GM19455 (cell line): ENCODE data around the gene SPIRE1.
"Not testable (repeated sequence)": the region's sequence is repeated elsewhere in the genome, so short reads cannot be mapped to it uniquely, and the experiment has no call there.

Source experiments
- ATAC-seq: cut with Tn5 transposase; IDR thresholded peaks from one replicate; pipeline ENCODE4 v1.9.1; 2021; ENCODE audit not compliant: unreplicated experiment

Gene SPIRE1

GRCh38 chr18:12647773-12648172 lies 10.1 kb downstream of the SPIRE1 start:
- no peak for ATAC-seq

- no peak for ATAC-seq
Measured at GRCh38 chr18:12645751-12646203, 12.1 kb downstream of the SPIRE1 start.

GRCh38 chr18:12645254-12645653 lies 12.7 kb downstream of the SPIRE1 start:
- no peak for ATAC-seq

GRCh38 chr18:12643756-12644155 lies 14.2 kb downstream of the SPIRE1 start:
- ATAC-seq, result not testable (repeated sequence)

GRCh38 chr18:12640881-12641200 lies 17.1 kb downstream of the SPIRE1 start:
- ATAC-seq, result no peak

- no peak for ATAC-seq
Measured at GRCh38 chr18:12639990-12640880, 17.7 kb downstream of the SPIRE1 start.

GRCh38 chr18:12638644-12639124 lies 19.2 kb downstream of the SPIRE1 start:
- no peak for ATAC-seq

- no peak for ATAC-seq
Measured at GRCh38 chr18:12637901-12638643, 19.8 kb downstream of the SPIRE1 start.

GRCh38 chr18:12637393-12637792 lies 20.5 kb downstream of the SPIRE1 start:
- ATAC-seq, result no peak

- ATAC-seq, result no peak
Measured at GRCh38 chr18:12631831-12632477, 26.0 kb downstream of the SPIRE1 start.

GRCh38 chr18:12630136-12630535 lies 27.8 kb downstream of the SPIRE1 start:
- ATAC-seq, result no peak

GRCh38 chr18:12628706-12629702 lies 28.9 kb downstream of the SPIRE1 start:
- no peak for ATAC-seq

- ATAC-seq, result not testable (repeated sequence)
Measured at GRCh38 chr18:12627199-12627598, 30.7 kb downstream of the SPIRE1 start.

GRCh38 chr18:12625241-12625640 lies 32.7 kb downstream of the SPIRE1 start:
- no peak for ATAC-seq

GRCh38 chr18:12621742-12622306 lies 36.1 kb downstream of the SPIRE1 start:
- no peak for ATAC-seq

- no peak for ATAC-seq
Measured at GRCh38 chr18:12615748-12616147, 42.2 kb downstream of the SPIRE1 start.

GRCh38 chr18:12608301-12608700 lies 49.6 kb downstream of the SPIRE1 start:
- no peak for ATAC-seq

GRCh38 chr18:12606592-12607315 lies 51.2 kb downstream of the SPIRE1 start:
- no peak for ATAC-seq

GRCh38 chr18:12604445-12605007 lies 53.4 kb downstream of the SPIRE1 start:
- no peak for ATAC-seq
